ENCODE data around the gene MAPK12. TPM values are rescaled to one million over a fixed set of nuclear protein-coding genes. Genes with fewer than 3 reads are reported as not detected.

Gene MAPK12
- total and polyA plus RNA-seq, 7 donors = 57.4 to 178 (median 131) TPM

- peak; percentile 28 to 53 (median 45) for ATAC-seq
- H3K36me3 ChIP-seq (ENCODE audit: insufficient read depth in 1 of 2, low read depth in 1 of 2) = peaks cover 0 to 65% of the 10 kb centered on the region in 2 donors
- peak; percentile 80 to 87 for DNase-seq
- no peak for TF ChIP-seq CTCF (IDR thresholded peaks at IDR 0.05)
- intact Hi-C loops (cut with DNase I) = loop anchor here (2.0 to 10.0 kb wide), 5 partner anchors 52 to 254 kb away; partner anchors contain the start of genes DENND6B (in 1 of the 2), LMF2 (in 1 of the 2), NCAPH2 (in 1 of the 2) and PPP6R2 (in 1 of the 2)
- H3K27ac ChIP-seq = peak within 1 kb of the TSS; percentile 63
- H3K4me1 ChIP-seq = peaks cover 23% of the 10 kb centered on the region
- H3K9me3 ChIP-seq = no peaks in the 10 kb centered on the region
- WGBS, 3 donors = 1 to 2% (median 2%) methylated on average over 35 to 81 of the region's 81 CpGs
- H3K4me3 ChIP-seq = peak within 1 kb of the TSS; percentile 70
- no peaks in the 10 kb centered on the region for H3K27me3 ChIP-seq (ENCODE audit: insufficient read depth in 3 of 3, low read length in 2 of 3)
These were observed 10.7 kb downstream of the MAPK12 start, which contains the start of gene HDAC10 for GRCh38 chr22:50250555-50251476. HDAC10 (minus strand) TSS chr22:50251265; CDS start chr22:50251032, 233 bp downstream.

DNA sequence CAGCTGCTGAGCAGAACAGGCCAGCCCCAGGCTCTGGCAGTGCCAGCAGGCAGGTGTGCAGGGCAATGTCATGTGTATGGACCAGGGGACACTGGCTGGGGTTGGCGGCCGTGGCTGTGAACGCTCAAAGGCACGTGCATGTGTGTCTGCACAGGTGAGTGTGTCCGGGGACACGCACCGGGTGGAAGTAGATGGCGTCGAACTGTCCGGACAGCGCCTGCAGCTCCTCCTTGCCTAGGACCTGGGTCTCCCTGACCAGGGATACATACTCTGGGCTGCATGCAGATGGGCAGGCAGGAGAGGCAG, 11.3 kb downstream of the MAPK12 start:
- WGBS, 3 donors = 49 to 66% (median 51%) methylated on average over 11 of the region's 11 CpGs
- Histone ChIP-seq H3K9me3 (no peaks in the 10 kb centered on the region), H3K4me1 (peaks cover 28% of the 10 kb centered on the region), H3K36me3 (ENCODE audit: insufficient read depth in 1 of 2, low read depth in 1 of 2) (peaks cover 0 to 60% of the 10 kb centered on the region in 2 donors), H3K4me3 (peak overlapping the region; percentile 70), H3K27me3 (ENCODE audit: insufficient read depth in 3 of 3, low read length in 2 of 3) (no peaks in the 10 kb centered on the region), H3K27ac (no peak overlapping the region)
- no peak for DNase-seq
- peak in 1 of 4 donors; percentile 0 for ATAC-seq
- intact Hi-C loops (cut with DNase I) = loop anchor here (2.0 to 10.0 kb wide), 5 partner anchors 53 to 255 kb away; partner anchors contain the start of genes DENND6B (in 1 of the 2), LMF2 (in 1 of the 2), NCAPH2 (in 1 of the 2) and PPP6R2 (in 1 of the 2)
- TF ChIP-seq CTCF (IDR thresholded peaks at IDR 0.05) = no peak

- ATAC-seq (no peak), DNase-seq (peak in 1 of 2 donors; percentile 54)
- intact Hi-C loops (cut with DNase I) = loop anchor here (2.0 to 10.0 kb wide), 5 partner anchors 53 to 255 kb away; partner anchors contain the start of genes DENND6B (in 1 of the 2), LMF2 (in 1 of the 2), NCAPH2 (in 1 of the 2) and PPP6R2 (in 1 of the 2)
- WGBS, 3 donors = 76 to 86% (median 77%) methylated on average over 31 to 32 of the region's 32 CpGs
- TF ChIP-seq CTCF (IDR thresholded peaks at IDR 0.05) = no peak
- Histone ChIP-seq H3K27me3 (ENCODE audit: insufficient read depth in 3 of 3, low read length in 2 of 3) (no peaks in the 10 kb centered on the region), H3K4me3 (peak overlapping the region; percentile 70), H3K4me1 (peaks cover 28% of the 10 kb centered on the region), H3K36me3 (ENCODE audit: insufficient read depth in 1 of 2, low read depth in 1 of 2) (peaks cover 0 to 54% of the 10 kb centered on the region in 2 donors), H3K27ac (no peak overlapping the region), H3K9me3 (no peaks in the 10 kb centered on the region)
These were observed 11.9 kb downstream of the MAPK12 start for GRCh38 chr22:50249341-50250248.

DNA sequence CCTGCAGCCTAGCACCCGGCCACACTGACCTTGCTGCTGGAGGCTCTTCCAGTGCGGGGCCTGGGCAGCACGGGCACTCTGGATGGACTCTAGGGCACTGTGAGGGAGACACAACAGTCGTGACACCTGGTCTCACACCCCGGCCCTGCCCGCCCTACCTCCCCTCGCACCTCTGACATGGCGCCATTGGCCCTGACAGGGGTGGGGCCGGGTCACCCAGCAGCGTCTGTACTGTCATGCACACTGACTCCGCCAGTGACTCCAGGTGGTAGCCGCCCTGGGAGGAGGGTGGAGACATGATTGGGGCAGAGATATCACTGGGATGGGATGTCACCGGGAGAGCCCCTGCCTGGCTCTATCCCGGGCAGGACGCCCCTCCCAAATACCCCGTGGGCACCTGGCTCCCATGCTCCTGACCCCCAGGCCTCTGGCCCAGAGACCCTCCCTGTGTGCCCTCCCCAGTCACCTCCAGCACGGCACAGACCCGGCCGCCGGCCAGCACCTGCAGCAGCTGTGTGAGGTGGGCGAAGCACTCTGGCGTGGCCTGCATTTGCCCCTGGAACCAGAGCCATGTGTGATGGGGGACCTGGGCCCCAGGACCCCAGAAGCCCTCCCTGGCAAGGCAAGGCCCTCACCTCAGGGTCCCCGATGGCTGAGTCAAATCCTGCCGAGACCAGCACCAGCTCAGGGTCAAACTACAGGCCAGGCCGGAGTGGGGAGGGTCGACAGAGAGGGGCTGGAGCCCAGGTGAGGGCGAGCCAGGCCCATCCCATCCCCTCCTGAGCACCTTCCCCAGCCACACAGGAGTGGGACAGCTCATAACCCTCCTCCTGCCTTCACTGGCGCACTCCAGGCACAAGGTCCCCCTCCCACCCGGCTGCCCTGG, 13.0 kb downstream of the MAPK12 start:
- Histone ChIP-seq H3K4me1 (peaks cover 32% of the 10 kb centered on the region), H3K27ac (no peak overlapping the region), H3K27me3 (ENCODE audit: insufficient read depth in 3 of 3, low read length in 2 of 3) (no peaks in the 10 kb centered on the region), H3K36me3 (ENCODE audit: insufficient read depth in 1 of 2, low read depth in 1 of 2) (peaks cover 0 to 46% of the 10 kb centered on the region in 2 donors), H3K9me3 (no peaks in the 10 kb centered on the region), H3K4me3 (no peak overlapping the region)
- no peak for ATAC-seq
- TF ChIP-seq CTCF (IDR thresholded peaks at IDR 0.05) = no peak
- WGBS, 3 donors = 79 to 87% (median 82%) methylated on average over 22 to 29 of the region's 29 CpGs
- DNase-seq = peak in 1 of 2 donors; percentile 56
- intact Hi-C loops (cut with DNase I) = no loop called here

Measured in psoas muscle (tissue), 8 donors.